Liver (tissue), 9 donors: ENCODE data around the gene AMBRA1. TPM values are rescaled to one million over a fixed set of nuclear protein-coding genes. Genes with fewer than 3 reads are reported as not detected.

Source experiments
- DNase-seq: peaks from one replicate; pipeline ENCODE4 v3.0.0-alpha.2; 2017; ENCODE audit warnings: low spot score
- H3K27ac ChIP-seq, 2 donors: one replicate each; pipeline ENCODE4 v1.7.0; 2013; ENCODE audit warnings: inconsistent platforms in 2 of 2, low read length in 2 of 2, control low read depth in 1 of 2, low read depth in 1 of 2, mild to moderate bottlenecking in 1 of 2
- H3K27me3 ChIP-seq, 4 donors: one replicate each; pipeline versions ENCODE4 v1.6.1 to v1.7.0; 2013; ENCODE audit warnings: low read length in 3 of 4, inconsistent platforms in 1 of 4, mild to moderate bottlenecking in 1 of 4, moderate library complexity in 1 of 4; ENCODE audit not compliant: control insufficient read depth in 4 of 4, insufficient read depth in 4 of 4
- H3K36me3 ChIP-seq, 4 donors: one replicate each; pipeline versions ENCODE4 v1.6.1 to v1.7.0; 2013; ENCODE audit warnings: low read length in 3 of 4, mild to moderate bottlenecking in 3 of 4, low read depth in 1 of 4, moderate library complexity in 1 of 4; ENCODE audit not compliant: control insufficient read depth in 4 of 4, insufficient read depth in 3 of 4
- H3K4me1 ChIP-seq, 4 donors: one replicate each; pipeline versions ENCODE4 v1.6.1 to v1.7.0; 2013; ENCODE audit warnings: low read length in 3 of 4, mild to moderate bottlenecking in 3 of 4, moderate library complexity in 1 of 4; ENCODE audit not compliant: control insufficient read depth in 4 of 4, insufficient read depth in 4 of 4
- H3K4me3 ChIP-seq, 3 donors: one replicate each; pipeline versions ENCODE4 v1.6.1 to v1.7.0; 2013; ENCODE audit warnings: low read length in 3 of 3, control low read depth in 1 of 3, low read depth in 1 of 3, mild to moderate bottlenecking in 1 of 3
- H3K9ac ChIP-seq, 2 donors: one replicate each; pipeline ENCODE4 v1.7.0; 2013; ENCODE audit warnings: low read length in 2 of 2, mild to moderate bottlenecking in 2 of 2, moderate library complexity in 2 of 2, control low read depth in 1 of 2, low read depth in 1 of 2
- H3K9me3 ChIP-seq, 4 donors: one replicate each; pipeline versions ENCODE4 v1.6.1 to v1.7.0; 2013; ENCODE audit warnings: low read length in 3 of 4; ENCODE audit not compliant: control insufficient read depth in 4 of 4
- ATF3 ChIP-seq: IDR thresholded peaks from 2 replicates; pipeline ENCODE4 v1.6.1; 2016; ENCODE audit warnings: antibody characterized with exemption
- EGR1 ChIP-seq, 2 donors: IDR thresholded peaks; 2 replicates each; pipeline ENCODE4 v1.6.1; 2016 to 2018; ENCODE audit warnings: antibody characterized with exemption in 2 of 2, low read depth in 2 of 2
- FOXA1 ChIP-seq: IDR thresholded peaks from 2 replicates; pipeline ENCODE4 v1.6.1; 2016; ENCODE audit warnings: antibody characterized with exemption
- GABPA ChIP-seq, 2 donors: IDR thresholded peaks in 1 of 2; conservative IDR thresholded peaks in 1 of 2; 2 replicates each; pipeline ENCODE4 v1.6.1; 2016; ENCODE audit warnings: antibody characterized with exemption in 2 of 2, mild to moderate bottlenecking in 1 of 2, moderate library complexity in 1 of 2
- HNF4A ChIP-seq, 2 donors: conservative IDR thresholded peaks; 2 replicates each; pipeline ENCODE4 v1.6.1; 2016; ENCODE audit warnings: antibody characterized with exemption in 2 of 2, mild to moderate bottlenecking in 2 of 2
- HNF4G ChIP-seq: IDR thresholded peaks from 2 replicates; pipeline ENCODE4 v1.6.1; 2016; ENCODE audit warnings: antibody characterized with exemption
- JUND ChIP-seq, 2 donors: IDR thresholded peaks; 2 replicates each; pipeline ENCODE4 v1.6.1; 2016; ENCODE audit warnings: antibody characterized with exemption in 2 of 2
- NR2F2 ChIP-seq: IDR thresholded peaks from 2 replicates; pipeline ENCODE4 v1.6.1; 2016; ENCODE audit warnings: antibody characterized with exemption
- RAD21 ChIP-seq, 2 donors: IDR thresholded peaks; 2 replicates each; pipeline ENCODE4 v1.6.1; 2016; ENCODE audit warnings: antibody characterized with exemption in 2 of 2, mild to moderate bottlenecking in 2 of 2
- REST ChIP-seq: IDR thresholded peaks from 2 replicates; pipeline ENCODE4 v1.6.1; 2016; ENCODE audit warnings: antibody characterized with exemption, mild to moderate bottlenecking
- RXRA ChIP-seq, 2 donors: IDR thresholded peaks; 2 replicates each; pipeline ENCODE4 v1.6.1; 2017 to 2018; ENCODE audit warnings: antibody characterized with exemption in 2 of 2, mild to moderate bottlenecking in 1 of 2
- SP1 ChIP-seq: IDR thresholded peaks from 2 replicates; pipeline ENCODE4 v1.6.1; 2018; ENCODE audit warnings: antibody characterized with exemption, mild to moderate bottlenecking
- TAF1 ChIP-seq: conservative IDR thresholded peaks from 2 replicates; pipeline ENCODE4 v1.6.1; 2016; ENCODE audit warnings: antibody characterized with exemption, mild to moderate bottlenecking
- YY1 ChIP-seq: IDR thresholded peaks from 2 replicates; pipeline ENCODE4 v1.6.1; 2016; ENCODE audit warnings: antibody characterized with exemption, mild to moderate bottlenecking
- WGBS: extraction: QIAGEN DNeasy Blood & Tissue Kit; methylation state at CpG from one replicate; pipeline ENCODE4 v1.1.7; 2013; 5-methylcytosine and 5-hydroxymethylcytosine counted together
- polyA plus RNA-seq, 2 donors: library from polyadenylated mRNA; stranded (reverse) in 1 of 2; unstranded in 1 of 2; fragments of 200-250 nt in 1 of 2; fragments of >200 nt in 1 of 2; fragmentation: Nextera tagmentation in 1 of 2; extraction: Ambion mirVana in 1 of 2; gene quantifications; one replicate each; pipeline versions ENCODE4 v1.2.1 to v1.2.3, GENCODE V29; 2013 to 2015
- total RNA-seq, 2 donors: library from RNA; depleted of rRNA; stranded (reverse); fragments of >200 nt; gene quantifications; one replicate each; pipeline ENCODE4 v1.2.3, GENCODE V29; 2014
- TF ChIP-seq, protein P1 (sequence below): fragments of 150-350 bp; IDR thresholded peaks from 2 replicates; pipeline ENCODE4 v1.5.1; 2017; ENCODE audit warnings: improper control_type of control experiment, low read depth, low read length; ENCODE audit not compliant: missing input control
- TF ChIP-seq, protein P2 (sequence below): IDR thresholded peaks from 2 replicates; pipeline ENCODE4 v1.6.1; 2016; ENCODE audit warnings: antibody characterized with exemption
- donor health status: healthy.
- donor health status: healthy.
- donor health status: healthy.
- donor health status: healthy.
- donor health status: healthy.

The AMBRA1 gene
- total and polyA plus RNA-seq, 4 donors, result 3.7 to 25.7 (median 15.1) TPM

GRCh38 chr11:46527591-46528130 is 66.2 kb downstream of the AMBRA1 start:
- 91% methylated on average over 1 of the region's 1 CpG for WGBS
- H3K27me3 ChIP-seq, result no peaks in the 10 kb centered on the region
- no peaks in the 10 kb centered on the region for H3K36me3 ChIP-seq
- H3K9me3 ChIP-seq, result no peaks in the 10 kb centered on the region
- DNase-seq, result no peak
- H3K4me3 ChIP-seq, result no peak overlapping the region
- H3K9ac ChIP-seq, result no peak overlapping the region
- TF ChIP-seq GABPA (IDR thresholded peaks at IDR 0.05 in 1 of 2, conservative IDR thresholded peaks at IDR 0.05 in 1 of 2) (no peak), NR2F2 (no peak), TAF1 (no peak), EGR1 (IDR thresholded peaks at IDR 0.05; ENCODE audit: low read depth in 2 of 2) (no peak), YY1 (no peak), RAD21 (IDR thresholded peaks at IDR 0.05) (no peak), FOXA1 (no peak), HNF4A (conservative IDR thresholded peaks at IDR 0.05) (no peak), SP1 (no peak), ATF3 (no peak), JUND (IDR thresholded peaks at IDR 0.05) (no peak), REST (no peak), HNF4G (no peak), RXRA (IDR thresholded peaks at IDR 0.05) (no peak)
- TF ChIP-seq, protein P1, sequence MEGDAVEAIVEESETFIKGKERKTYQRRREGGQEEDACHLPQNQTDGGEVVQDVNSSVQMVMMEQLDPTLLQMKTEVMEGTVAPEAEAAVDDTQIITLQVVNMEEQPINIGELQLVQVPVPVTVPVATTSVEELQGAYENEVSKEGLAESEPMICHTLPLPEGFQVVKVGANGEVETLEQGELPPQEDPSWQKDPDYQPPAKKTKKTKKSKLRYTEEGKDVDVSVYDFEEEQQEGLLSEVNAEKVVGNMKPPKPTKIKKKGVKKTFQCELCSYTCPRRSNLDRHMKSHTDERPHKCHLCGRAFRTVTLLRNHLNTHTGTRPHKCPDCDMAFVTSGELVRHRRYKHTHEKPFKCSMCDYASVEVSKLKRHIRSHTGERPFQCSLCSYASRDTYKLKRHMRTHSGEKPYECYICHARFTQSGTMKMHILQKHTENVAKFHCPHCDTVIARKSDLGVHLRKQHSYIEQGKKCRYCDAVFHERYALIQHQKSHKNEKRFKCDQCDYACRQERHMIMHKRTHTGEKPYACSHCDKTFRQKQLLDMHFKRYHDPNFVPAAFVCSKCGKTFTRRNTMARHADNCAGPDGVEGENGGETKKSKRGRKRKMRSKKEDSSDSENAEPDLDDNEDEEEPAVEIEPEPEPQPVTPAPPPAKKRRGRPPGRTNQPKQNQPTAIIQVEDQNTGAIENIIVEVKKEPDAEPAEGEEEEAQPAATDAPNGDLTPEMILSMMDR, result no peak
- TF ChIP-seq, protein P2, sequence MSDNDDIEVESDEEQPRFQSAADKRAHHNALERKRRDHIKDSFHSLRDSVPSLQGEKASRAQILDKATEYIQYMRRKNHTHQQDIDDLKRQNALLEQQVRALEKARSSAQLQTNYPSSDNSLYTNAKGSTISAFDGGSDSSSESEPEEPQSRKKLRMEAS, result no peak
- H3K27ac ChIP-seq, result no peak overlapping the region
- H3K4me1 ChIP-seq, result peaks cover 0 to 9% (median 8%) of the 10 kb centered on the region in 4 donors

GRCh38 chr11:46526216-46527215 is 67.3 kb downstream of the AMBRA1 start:
- DNase-seq, result no peak
- 89% methylated on average over 2 of the region's 2 CpGs for WGBS
- peaks cover 0 to 14% (median 11%) of the 10 kb centered on the region in 4 donors for H3K4me1 ChIP-seq
- no peak overlapping the region for H3K9ac ChIP-seq
- no peaks in the 10 kb centered on the region for H3K27me3 ChIP-seq
- no peaks in the 10 kb centered on the region for H3K9me3 ChIP-seq
- no peak overlapping the region for H3K27ac ChIP-seq
- no peak overlapping the region for H3K4me3 ChIP-seq
- H3K36me3 ChIP-seq, result no peaks in the 10 kb centered on the region
- TF ChIP-seq HNF4G (no peak), JUND (IDR thresholded peaks at IDR 0.05) (no peak), HNF4A (conservative IDR thresholded peaks at IDR 0.05) (no peak), FOXA1 (no peak), REST (no peak), SP1 (no peak), RAD21 (IDR thresholded peaks at IDR 0.05) (no peak), TAF1 (no peak), EGR1 (IDR thresholded peaks at IDR 0.05; ENCODE audit: low read depth in 2 of 2) (no peak), GABPA (IDR thresholded peaks at IDR 0.05 in 1 of 2, conservative IDR thresholded peaks at IDR 0.05 in 1 of 2) (no peak)
- TF ChIP-seq, protein P2, result no peak
- TF ChIP-seq, protein P1, result no peak
